Skeletal muscle tissue (tissue), 4 donors: ENCODE results near the gene OR5AP2. TPM values are rescaled to one million over a fixed set of nuclear protein-coding genes. Genes with fewer than 3 reads are reported as not detected.
"Not testable (repeated sequence)": the region's sequence is repeated elsewhere in the genome, so short reads cannot be mapped to it uniquely, and the experiment has no call there.

Experiments used
- H3K27ac ChIP-seq: one replicate; pipeline ENCODE4 v1.7.0; 2013; ENCODE audit warnings: mild to moderate bottlenecking, low read depth, low read length, inconsistent platforms
- H3K27me3 ChIP-seq, 3 donors: one replicate each; pipeline ENCODE4 v1.7.0; 2013; ENCODE audit warnings: low read length in 3 of 3; ENCODE audit not compliant: control insufficient read depth in 3 of 3, insufficient read depth in 3 of 3
- H3K36me3 ChIP-seq, 3 donors: one replicate each; pipeline ENCODE4 v1.7.0; 2013; ENCODE audit warnings: low read length in 3 of 3; ENCODE audit not compliant: control insufficient read depth in 3 of 3, insufficient read depth in 3 of 3
- H3K4me1 ChIP-seq, 3 donors: one replicate each; pipeline ENCODE4 v1.7.0; 2013; ENCODE audit warnings: low read length in 3 of 3, mild to moderate bottlenecking in 3 of 3; ENCODE audit not compliant: control insufficient read depth in 3 of 3, insufficient read depth in 3 of 3
- H3K4me3 ChIP-seq, 3 donors: one replicate each; pipeline ENCODE4 v1.7.0; 2013; ENCODE audit warnings: low read length in 3 of 3
- H3K9ac ChIP-seq, 3 donors: one replicate each; pipeline ENCODE4 v1.7.0; 2013; ENCODE audit warnings: low read length in 3 of 3, mild to moderate bottlenecking in 3 of 3, moderate library complexity in 2 of 3, low read depth in 1 of 3
- H3K9me3 ChIP-seq, 3 donors: one replicate each; pipeline ENCODE4 v1.7.0; 2013; ENCODE audit warnings: low read length in 3 of 3; ENCODE audit not compliant: control insufficient read depth in 3 of 3
- total RNA-seq: library from RNA; depleted of rRNA; stranded (reverse); fragments of >200 nt; gene quantifications from one replicate; pipeline ENCODE4 v1.2.3, GENCODE V29; 2014
- donor health status: Osteomylitis.

Gene OR5AP2
- not detected for total RNA-seq

DNA sequence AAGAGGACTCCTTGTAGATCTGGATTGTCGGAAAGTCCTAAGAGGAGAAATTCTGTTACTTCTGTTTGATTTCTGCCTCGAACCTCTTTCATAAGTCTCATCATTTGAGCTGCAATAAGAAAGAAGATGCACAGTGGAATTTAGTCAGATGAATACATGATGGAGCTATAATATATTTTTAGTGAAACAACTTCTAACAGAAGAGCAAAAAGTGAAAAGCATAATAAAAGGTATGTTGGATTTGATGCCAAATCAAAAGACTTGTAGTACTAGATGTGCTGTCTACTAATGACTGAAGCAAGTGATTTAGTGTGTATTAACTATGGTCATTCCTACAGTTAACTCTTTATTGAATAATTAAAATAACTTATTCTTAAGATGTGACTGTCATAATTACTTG, at the start of gene OR5AP2:
OR5AP2 (minus strand) TSS at position 101 of the 400 bp plus-strand sequence; CDS start at position 101, 0 bp downstream.
- H3K9me3 ChIP-seq = no peaks in the 10 kb centered on the region
- H3K27me3 ChIP-seq = no peaks in the 10 kb centered on the region
- no peaks in the 10 kb centered on the region for H3K4me1 ChIP-seq
- H3K4me3 ChIP-seq = no peak within 1 kb of the TSS
- H3K9ac ChIP-seq = no peak within 1 kb of the TSS
- no peak within 1 kb of the TSS for H3K27ac ChIP-seq
- no peaks in the 10 kb centered on the region for H3K36me3 ChIP-seq

DNA sequence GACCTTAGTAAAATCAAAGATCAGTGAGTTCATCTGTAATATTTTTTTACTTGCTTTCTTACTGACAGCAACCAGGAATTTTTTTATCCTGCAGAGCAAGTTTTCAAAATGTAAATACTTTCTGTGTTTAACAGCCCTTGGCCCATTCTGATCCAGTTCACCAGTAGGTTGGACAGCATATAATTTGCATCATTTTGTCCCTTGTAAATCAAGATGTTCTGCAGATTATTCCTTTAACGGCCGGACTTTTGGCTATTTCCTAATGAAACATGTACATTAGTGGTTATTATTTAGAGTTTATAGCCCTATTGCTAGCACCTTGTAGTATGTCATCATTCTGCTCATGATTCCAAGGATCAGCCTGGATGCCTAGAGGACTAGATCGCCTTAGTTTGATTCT, 48.9 kb upstream of the OR5AP2 start:
- H3K9ac ChIP-seq, H3K27ac ChIP-seq, H3K36me3 ChIP-seq, H3K9me3 ChIP-seq, H3K4me1 ChIP-seq, H3K27me3 ChIP-seq, H3K4me3 ChIP-seq: not testable (repeated sequence)

DNA sequence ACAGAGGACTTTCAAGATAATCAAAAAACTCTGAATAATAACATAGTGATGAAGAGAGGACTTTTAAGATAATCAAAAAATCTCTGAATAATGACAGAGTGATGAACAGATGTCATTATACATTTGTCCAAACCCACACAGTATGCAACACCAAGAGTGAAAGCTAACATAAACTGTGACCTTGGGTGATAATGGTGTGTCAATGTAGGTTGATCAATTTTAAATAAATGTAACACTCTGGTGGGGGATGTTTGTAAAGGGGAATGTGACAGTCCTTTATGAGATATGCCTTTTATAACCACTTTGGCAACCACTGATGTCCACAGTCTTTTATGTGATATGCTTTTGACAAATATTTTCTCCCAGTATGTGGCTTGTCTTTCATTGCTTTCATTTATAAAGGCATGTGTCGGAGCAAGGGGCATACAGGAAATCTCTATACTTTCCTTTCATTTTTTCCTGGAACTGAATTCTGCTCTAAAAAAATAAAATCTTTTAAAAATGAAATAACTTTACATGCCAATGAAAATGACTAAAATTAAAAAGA, 46.4 kb upstream of the OR5AP2 start:
- Histone ChIP-seq H3K9me3 (no peaks in the 10 kb centered on the region), H3K4me3 (no peak overlapping the region), H3K36me3 (no peaks in the 10 kb centered on the region), H3K27me3 (no peaks in the 10 kb centered on the region), H3K9ac (no peak overlapping the region), H3K4me1 (no peaks in the 10 kb centered on the region), H3K27ac (no peak overlapping the region)

DNA sequence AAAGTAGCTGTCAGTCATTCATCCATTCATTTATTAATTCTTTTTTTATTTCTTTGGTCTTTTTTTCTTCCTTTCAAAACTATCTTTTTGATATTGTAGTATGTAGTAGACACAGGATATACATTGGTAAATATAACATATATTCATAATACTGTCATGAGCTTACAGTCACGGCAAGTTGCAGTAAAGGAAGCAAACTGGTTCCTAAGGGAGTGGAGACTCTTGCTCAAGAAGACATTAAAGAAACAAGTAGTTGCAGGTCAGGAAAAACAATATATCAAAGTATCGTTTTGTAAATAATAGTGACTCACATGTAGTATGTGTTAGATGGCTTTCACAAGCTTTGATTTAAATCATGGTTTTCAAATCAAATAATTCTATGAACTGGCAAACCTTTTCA, 28.7 kb upstream of the OR5AP2 start:
- no peaks in the 10 kb centered on the region for H3K4me1 ChIP-seq
- H3K9me3 ChIP-seq = no peaks in the 10 kb centered on the region
- H3K36me3 ChIP-seq = no peaks in the 10 kb centered on the region
- H3K4me3 ChIP-seq = no peak overlapping the region
- no peak overlapping the region for H3K9ac ChIP-seq
- peaks cover 0 to 2% (median 0%) of the 10 kb centered on the region in 3 donors for H3K27me3 ChIP-seq
- no peak overlapping the region for H3K27ac ChIP-seq

DNA sequence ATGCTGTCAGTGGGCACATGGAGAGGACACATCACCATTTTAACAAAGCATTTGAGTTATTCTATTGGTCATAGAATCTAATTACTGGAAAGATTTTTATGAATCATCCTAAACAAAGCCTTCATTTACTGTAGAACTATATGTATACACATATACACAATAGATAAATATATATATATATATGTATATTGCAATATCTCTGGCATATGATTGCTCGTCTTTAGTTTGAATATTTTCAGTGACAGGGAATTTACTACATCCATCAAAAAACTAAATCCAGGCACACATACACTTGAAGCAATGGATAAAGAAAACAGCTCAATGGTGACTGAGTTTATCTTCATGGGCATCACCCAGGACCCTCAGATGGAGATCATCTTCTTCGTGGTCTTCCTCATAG, 21.1 kb upstream of the OR5AP2 start, which contains the start of gene OR5AR1:
OR5AR1 (plus strand) TSS at position 301 of the 400 bp plus-strand sequence; CDS start at position 301, 0 bp downstream.
- Histone ChIP-seq H3K9ac (no peak within 1 kb of the TSS), H3K9me3 (no peaks in the 10 kb centered on the region), H3K27ac (no peak within 1 kb of the TSS), H3K4me3 (no peak within 1 kb of the TSS), H3K4me1 (no peaks in the 10 kb centered on the region), H3K27me3 (peaks cover 0 to 2% (median 0%) of the 10 kb centered on the region in 3 donors), H3K36me3 (no peaks in the 10 kb centered on the region)

DNA sequence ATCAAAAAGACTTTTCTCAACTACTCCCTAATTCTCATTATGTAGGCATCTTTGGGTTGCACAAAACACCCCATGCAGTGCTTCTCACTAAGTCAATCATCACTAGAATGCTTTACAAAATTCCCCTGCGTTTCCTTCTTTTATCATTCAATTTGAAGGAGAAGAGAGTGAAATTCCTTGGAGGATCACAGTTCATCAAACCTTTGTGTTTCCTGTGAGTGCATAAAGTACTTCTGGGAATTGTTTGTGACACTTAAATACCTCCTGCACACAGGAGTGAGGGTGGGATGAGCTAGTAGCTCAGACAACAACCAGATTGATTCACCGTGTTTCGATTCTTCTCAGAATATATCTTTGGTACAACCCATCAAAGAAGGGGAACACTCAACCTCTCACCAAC, 17.5 kb upstream of the OR5AP2 start:
- no peaks in the 10 kb centered on the region for H3K9me3 ChIP-seq
- no peaks in the 10 kb centered on the region for H3K27me3 ChIP-seq
- H3K4me3 ChIP-seq = no peak overlapping the region
- H3K27ac ChIP-seq = no peak overlapping the region
- no peaks in the 10 kb centered on the region for H3K4me1 ChIP-seq
- H3K36me3 ChIP-seq = no peaks in the 10 kb centered on the region
- no peak overlapping the region for H3K9ac ChIP-seq

DNA sequence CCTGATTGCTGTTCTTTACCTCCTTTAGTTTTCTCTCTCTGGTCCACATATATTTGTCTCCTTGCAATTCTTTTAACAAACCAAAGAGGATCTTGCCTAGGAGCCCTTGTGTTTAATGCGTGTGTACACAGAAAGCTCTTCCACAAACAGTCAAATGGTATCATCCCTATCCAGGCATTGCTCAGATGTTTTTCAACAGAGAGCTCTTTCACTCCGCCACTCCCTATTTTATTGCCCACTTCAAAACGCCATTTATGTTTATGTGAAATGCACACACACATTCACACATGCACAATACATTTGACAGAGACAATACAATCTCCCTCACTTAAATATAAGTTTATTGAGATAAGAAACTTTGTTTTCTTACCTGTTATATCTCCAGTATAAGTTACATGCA, 4.7 kb downstream of the OR5AP2 start:
- H3K4me3 ChIP-seq = no peak overlapping the region
- no peak overlapping the region for H3K9ac ChIP-seq
- H3K9me3 ChIP-seq = no peaks in the 10 kb centered on the region
- H3K36me3 ChIP-seq = no peaks in the 10 kb centered on the region
- H3K4me1 ChIP-seq = no peaks in the 10 kb centered on the region
- H3K27ac ChIP-seq = no peak overlapping the region
- H3K27me3 ChIP-seq = no peaks in the 10 kb centered on the region

DNA sequence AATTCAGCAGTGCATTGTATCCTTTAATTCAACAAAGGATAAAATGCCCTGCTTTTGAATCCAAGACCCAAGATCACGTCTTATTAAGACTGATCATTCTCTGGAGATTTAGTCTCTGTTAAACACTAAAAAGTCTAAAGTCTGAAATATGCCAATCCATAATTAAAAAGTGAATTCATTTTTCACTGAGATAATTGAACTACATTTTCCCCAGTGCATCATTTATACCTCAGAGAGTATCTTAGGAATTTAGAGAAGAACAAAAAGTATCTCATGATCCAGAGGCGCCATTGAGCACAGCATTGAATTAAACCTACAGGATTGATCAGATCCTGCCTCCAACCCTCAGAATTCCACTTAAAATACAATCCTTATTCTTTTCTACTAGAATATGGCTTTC, 5.4 kb downstream of the OR5AP2 start:
- H3K4me3 ChIP-seq = no peak overlapping the region
- H3K36me3 ChIP-seq = no peaks in the 10 kb centered on the region
- no peaks in the 10 kb centered on the region for H3K9me3 ChIP-seq
- no peaks in the 10 kb centered on the region for H3K27me3 ChIP-seq
- H3K9ac ChIP-seq = no peak overlapping the region
- no peak overlapping the region for H3K27ac ChIP-seq
- no peaks in the 10 kb centered on the region for H3K4me1 ChIP-seq

DNA sequence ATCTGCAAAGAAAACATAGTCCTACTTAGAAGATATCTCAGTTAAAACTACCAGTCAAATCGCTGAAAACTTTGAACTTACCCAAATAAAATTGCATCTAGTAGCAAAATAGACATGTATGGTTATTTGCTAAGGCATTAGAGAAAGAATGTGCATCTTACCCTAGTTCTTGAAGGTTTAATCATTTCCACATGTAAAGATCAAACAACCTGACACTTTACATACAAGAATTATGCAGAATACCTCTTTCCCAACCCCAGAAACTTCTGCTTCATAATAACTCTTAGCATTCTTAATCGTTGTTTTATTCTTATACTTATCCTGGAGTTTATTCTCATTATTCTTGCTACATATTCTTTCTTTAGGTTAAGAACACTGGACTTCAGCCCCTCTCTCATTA, 9.9 kb downstream of the OR5AP2 start:
- Histone ChIP-seq H3K9ac (no peak overlapping the region), H3K4me3 (no peak overlapping the region), H3K27ac (no peak overlapping the region), H3K9me3 (no peaks in the 10 kb centered on the region), H3K4me1 (no peaks in the 10 kb centered on the region), H3K27me3 (no peaks in the 10 kb centered on the region), H3K36me3 (no peaks in the 10 kb centered on the region)

DNA sequence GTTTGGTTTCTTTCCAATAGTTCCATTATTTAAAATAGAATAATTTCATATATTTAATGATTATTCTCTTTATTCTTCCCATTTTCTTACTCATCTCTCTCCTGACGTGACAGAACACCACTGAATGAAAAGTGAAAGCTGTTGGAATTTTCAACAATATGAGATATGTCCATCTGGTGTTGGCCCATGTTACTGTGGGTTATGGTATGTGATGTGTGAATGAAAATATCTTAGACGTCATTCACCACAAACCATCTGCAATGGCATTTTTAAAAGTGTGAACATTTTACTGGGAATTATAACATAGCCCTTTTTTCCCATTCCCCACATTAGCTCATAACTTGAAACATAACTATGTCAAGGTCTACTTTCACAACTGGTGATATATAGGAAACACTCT, 16.3 kb downstream of the OR5AP2 start:
- no peak overlapping the region for H3K9ac ChIP-seq
- H3K27me3 ChIP-seq = no peaks in the 10 kb centered on the region
- H3K4me3 ChIP-seq = no peak overlapping the region
- H3K27ac ChIP-seq = no peak overlapping the region
- H3K4me1 ChIP-seq = no peaks in the 10 kb centered on the region
- H3K9me3 ChIP-seq = no peaks in the 10 kb centered on the region
- no peaks in the 10 kb centered on the region for H3K36me3 ChIP-seq
